Measurements from ENCODE around the gene EMILIN1.

- TF ChIP-seq POLR2A (IDR thresholded peaks at IDR 0.05): no peak
- TF ChIP-seq, protein P1, sequence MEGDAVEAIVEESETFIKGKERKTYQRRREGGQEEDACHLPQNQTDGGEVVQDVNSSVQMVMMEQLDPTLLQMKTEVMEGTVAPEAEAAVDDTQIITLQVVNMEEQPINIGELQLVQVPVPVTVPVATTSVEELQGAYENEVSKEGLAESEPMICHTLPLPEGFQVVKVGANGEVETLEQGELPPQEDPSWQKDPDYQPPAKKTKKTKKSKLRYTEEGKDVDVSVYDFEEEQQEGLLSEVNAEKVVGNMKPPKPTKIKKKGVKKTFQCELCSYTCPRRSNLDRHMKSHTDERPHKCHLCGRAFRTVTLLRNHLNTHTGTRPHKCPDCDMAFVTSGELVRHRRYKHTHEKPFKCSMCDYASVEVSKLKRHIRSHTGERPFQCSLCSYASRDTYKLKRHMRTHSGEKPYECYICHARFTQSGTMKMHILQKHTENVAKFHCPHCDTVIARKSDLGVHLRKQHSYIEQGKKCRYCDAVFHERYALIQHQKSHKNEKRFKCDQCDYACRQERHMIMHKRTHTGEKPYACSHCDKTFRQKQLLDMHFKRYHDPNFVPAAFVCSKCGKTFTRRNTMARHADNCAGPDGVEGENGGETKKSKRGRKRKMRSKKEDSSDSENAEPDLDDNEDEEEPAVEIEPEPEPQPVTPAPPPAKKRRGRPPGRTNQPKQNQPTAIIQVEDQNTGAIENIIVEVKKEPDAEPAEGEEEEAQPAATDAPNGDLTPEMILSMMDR (IDR thresholded peaks at IDR 0.05): no peak
These were observed 9.0 kb upstream of the EMILIN1 start for GRCh38 chr2:27069436-27069835.

All from lower leg skin (tissue), 3 donors.